C4-2B (cell line): ENCODE data around the gene LIMS1.
"Not testable (repeated sequence)": the region's sequence is repeated elsewhere in the genome, so short reads cannot be mapped to it uniquely, and the experiment has no call there.

Experiments
- H3K27ac ChIP-seq: fragments of 450-650 bp; 2 replicates; pipeline ENCODE4 v1.5.1; 2017
- CTCF ChIP-seq: fragments of 450-650 bp; conservative IDR thresholded peaks from 2 replicates; pipeline ENCODE4 v1.5.1; 2017; ENCODE audit warnings: mild to moderate bottlenecking
- ZFX ChIP-seq: fragments of 450-650 bp; IDR thresholded peaks from 2 replicates; pipeline ENCODE4 v1.6.1; 2017

Gene LIMS1

DNA sequence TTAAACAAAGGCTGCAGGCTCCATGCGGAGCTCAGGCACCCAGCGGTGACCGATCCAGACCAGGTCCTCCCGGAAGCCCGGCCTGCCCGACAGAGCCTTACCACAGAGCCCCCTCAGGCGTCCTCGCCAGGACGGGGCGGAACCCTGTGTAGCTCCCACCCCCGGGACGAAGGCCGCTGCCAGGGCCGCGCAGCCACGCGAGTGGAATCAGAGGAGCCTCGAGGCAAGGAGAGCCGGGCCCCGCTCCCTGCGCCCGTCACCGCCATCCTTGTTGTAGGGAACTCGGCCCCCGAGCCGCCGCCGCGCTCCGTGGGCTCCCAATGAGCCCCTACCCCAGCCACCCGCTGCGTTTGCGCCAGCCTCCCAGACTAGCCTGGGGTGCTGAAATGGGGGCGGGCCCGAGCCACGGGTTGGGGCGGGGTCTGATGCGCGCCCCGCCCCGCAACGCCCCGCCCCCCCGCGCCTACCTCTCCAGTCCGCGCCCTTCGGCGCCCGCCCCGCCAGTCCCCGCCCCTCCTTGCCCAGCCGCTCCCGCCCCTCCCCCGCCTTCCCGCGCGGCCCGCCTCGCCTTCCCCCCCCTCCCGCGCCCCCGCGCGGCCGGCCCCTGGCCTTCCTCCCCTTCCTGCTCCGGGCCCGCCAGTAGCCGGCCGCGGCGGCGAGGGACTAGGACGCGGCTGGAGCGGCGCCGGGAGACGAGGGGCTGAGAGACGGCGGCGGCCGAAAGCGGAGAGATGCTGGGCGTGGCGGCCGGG is at the start of gene LIMS1:
LIMS1 (plus strand) TSS at position 639 of the 752 bp plus-strand sequence; CDS start at position 732, 93 bp downstream.
- peak within 1 kb of the TSS; percentile 98 for H3K27ac ChIP-seq
- peak; percentile 19 for TF ChIP-seq CTCF
- no peak for TF ChIP-seq ZFX

DNA sequence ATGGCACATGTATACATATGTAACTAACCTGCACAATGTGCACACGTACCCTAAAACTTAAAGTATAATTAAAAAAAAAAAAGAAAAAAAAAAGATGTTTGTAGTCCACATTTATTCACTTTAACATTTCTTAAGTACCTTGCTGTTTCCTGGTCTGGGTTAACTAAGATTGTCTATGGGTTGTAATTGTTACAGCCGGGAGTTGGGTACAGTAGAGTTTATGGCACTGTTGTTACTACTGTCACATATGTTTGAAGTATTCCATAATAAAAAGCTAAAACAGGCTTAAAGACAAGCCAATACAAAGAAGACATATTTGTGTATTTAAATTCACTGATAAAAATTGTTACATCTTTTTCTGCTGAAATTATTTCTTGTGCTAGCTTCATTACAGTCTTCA is 49.0 kb upstream of the LIMS1 start:
- H3K27ac ChIP-seq: no peak overlapping the region
- TF ChIP-seq ZFX (no peak), CTCF (no peak)

- TF ChIP-seq ZFX (no peak), CTCF (no peak)
- no peak overlapping the region for H3K27ac ChIP-seq
Observed at GRCh38 chr2:108490506-108491122, 43.7 kb upstream of the LIMS1 start.

GRCh38 chr2:108491848-108492247 is 42.4 kb upstream of the LIMS1 start:
- no peak overlapping the region for H3K27ac ChIP-seq
- TF ChIP-seq CTCF: no peak
- no peak for TF ChIP-seq ZFX

GRCh38 chr2:108492364-108492763 is 41.9 kb upstream of the LIMS1 start:
- TF ChIP-seq ZFX (no peak), CTCF (no peak)
- no peak overlapping the region for H3K27ac ChIP-seq

DNA sequence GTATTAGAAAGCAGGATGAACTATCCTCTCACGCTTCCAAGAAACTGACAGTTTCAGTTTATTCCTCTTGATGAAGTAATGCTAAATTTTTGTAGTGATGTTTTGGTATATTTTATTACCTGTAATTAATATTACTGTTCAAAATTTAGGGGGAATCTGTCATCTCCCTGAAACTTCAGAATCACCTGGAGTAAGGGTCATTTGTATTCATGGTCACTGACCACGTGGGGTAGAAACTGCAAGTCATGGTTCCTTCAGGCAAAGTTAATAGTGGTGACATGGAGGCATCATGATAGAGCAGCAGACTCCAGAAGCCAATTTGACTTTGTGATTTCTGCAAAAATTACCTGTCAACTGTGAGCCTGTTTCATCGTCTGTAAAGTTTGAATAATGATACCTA is 38.1 kb upstream of the LIMS1 start:
- not testable (repeated sequence) for H3K27ac ChIP-seq

DNA sequence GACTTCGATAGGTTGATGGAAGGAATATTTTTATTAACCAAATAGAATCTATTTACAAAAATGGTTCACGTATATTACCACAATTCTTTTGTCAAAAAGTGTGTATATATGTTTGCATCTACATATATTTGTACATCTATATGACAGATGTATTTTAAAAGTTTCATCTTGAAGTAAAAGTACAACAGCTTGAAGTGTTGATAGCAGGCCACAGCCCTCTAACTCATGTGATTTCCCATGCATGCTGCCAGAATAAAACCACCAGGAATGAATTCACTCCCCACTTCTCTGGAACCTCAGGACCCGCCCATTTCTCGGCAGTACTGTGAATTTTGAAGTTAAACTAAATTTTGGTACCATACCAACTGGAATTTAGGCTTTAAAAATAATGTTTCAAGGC is 26.6 kb upstream of the LIMS1 start:
- not testable (repeated sequence) for H3K27ac ChIP-seq

- not testable (repeated sequence) for H3K27ac ChIP-seq
Observed at GRCh38 chr2:108512431-108512830, 21.8 kb upstream of the LIMS1 start.

- H3K27ac ChIP-seq: not testable (repeated sequence)
Observed at GRCh38 chr2:108514478-108514877, 19.8 kb upstream of the LIMS1 start.

DNA sequence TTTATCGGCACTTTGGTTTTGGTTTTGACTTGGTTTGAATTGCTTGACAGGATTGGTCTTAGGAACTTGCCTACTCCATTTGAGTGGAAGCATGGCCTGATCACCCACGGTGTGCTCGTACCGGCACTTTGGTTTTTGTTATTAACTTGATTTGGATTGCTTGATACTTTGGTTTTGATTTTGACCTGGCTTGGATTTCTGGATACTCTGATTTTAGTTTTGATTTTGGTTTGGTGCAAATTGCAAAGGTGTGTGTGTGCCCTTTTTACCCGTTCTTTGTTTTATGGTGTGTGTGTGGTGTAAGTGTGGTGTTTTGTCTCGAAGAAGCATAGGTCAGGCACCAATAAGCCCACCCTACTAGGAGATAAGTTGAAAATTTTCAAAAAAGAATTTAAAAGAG is 9.6 kb upstream of the LIMS1 start:
- H3K27ac ChIP-seq: not testable (repeated sequence)

DNA sequence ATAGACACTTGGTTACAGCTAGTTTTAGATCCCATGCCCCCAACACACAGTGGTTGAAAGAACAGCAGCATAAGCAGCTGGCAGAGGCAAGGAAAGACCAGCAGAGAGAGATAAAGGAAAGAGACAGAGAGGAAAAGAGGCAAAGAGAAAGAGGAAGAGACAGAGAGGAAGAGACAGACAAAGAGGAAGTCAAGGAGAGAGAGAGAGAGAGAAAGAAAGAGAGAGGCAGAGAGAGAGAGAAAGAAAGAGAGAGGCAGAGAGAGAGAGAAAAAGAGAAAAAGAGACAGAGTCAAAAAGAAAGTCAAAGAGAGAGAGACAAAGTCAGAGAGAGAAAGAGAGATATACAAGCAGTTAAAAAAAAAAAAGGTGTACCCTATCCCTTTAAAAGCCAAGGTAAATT is 9.0 kb upstream of the LIMS1 start:
- not testable (repeated sequence) for H3K27ac ChIP-seq
